Activated gamma-delta T cell (primary cell): Measurements from ENCODE around the gene TPSD1.
"Not testable (repeated sequence)": the region's sequence is repeated elsewhere in the genome, so short reads cannot be mapped to it uniquely, and the experiment has no call there.

Experiments
- DNase-seq: peaks from one replicate; lab custom pipeline; 2025; lab: John Stamatoyannopoulos, UW

TPSD1 gene

DNA sequence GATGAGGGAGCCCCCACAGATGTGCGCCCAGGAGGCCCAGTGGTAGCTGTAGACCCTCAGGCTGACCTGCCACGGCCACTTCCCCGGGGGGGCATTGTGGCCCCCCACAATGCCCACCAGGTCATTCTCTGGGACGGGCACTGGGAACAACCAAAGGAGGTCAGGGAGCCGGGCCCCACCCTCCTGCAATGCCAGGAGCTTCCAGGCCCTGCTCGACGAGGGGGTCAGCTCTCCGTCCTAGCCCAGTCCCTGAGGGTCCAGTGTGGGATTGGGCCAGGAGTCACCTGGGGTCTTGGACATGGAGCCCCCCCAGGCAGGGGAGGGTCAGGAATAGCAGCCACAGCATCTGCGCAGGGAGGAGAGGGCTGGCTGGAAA, 7.0 kb downstream of the TPSD1 start:
- DNase-seq: no peak

DNA sequence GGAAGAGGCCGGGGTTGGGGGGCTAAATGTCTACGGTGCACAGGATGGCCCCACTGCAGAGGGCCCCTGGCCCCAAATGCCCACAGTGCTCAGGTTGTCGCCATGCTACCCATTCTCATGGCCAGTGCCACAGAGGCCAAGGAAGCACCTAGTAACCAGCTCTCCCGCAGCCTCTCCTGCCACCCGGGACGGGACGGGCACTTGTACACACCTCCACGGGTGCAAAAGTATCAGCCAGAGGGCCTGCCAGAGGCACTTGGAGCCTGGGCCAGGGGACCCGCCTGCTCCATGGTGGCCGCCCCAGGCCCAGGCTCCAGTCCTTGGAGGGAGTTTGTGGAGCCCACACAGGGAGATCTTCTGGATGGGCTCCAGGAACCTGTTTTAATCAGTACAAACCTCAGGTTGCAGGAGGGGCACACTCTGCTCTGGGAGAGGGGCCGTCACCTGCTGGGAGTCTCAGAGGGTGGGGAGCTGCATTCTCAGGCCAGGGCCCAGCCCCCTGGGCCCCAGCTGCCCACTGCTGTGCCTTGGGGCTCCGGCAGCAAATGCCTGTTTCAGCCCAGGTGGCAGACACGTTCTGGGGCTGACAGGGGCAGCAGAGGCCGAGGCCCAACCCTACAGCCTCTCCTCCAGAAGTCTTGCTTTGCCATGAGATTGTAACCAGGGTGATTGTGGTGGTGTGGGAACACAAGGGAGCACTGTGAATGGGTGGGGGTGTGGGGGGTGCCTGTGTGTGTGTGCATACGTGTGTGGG, 7.9 kb downstream of the TPSD1 start:
- DNase-seq: no peak

- DNase-seq: no peak
These were observed 8.6 kb downstream of the TPSD1 start for GRCh38 chr16:1264345-1265089.

- no peak for DNase-seq
These were observed 9.3 kb downstream of the TPSD1 start for GRCh38 chr16:1265090-1265630.

DNA sequence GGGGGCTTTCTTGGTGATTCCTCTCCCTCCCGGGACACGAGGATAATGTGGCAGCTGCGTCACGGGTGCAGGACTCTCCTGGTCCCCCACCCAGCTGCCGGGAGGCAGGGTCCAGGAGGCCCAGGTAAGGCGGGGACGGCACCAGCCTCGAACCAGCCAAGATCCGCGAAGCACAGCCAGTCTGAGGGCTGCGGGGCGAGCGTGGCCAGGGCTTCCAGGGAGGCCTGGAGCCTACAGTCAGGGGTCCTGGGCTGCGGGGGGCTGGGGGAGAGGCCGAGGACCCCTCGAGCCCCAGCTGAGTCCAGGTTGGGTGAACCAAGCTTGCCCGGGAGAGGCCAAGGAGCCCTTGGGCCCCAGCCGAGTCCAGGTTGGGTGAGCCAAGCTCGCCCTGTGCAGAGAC, 10.0 kb downstream of the TPSD1 start:
- no peak for DNase-seq

DNA sequence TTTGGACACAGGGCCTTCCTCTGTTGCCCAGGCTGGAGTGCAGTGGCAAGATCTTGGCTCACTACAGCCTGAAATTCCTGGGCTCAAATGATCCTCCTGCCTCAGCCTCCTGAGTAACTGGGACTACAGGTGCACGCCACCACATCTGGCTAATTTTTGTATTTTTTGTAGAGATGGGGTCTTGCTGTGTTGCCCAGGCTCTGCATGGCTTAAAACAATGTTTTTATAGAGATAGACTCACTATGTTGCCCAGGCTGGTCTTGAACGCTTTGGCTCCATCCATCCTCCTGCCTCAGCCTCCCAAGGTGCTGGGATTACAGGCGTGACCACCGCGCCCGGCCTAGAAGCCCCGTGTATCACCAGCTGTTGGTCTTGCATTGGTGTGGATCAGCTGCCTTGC, 13.5 kb downstream of the TPSD1 start:
- not testable (repeated sequence) for DNase-seq

- DNase-seq: no peak
These were observed 15.5 kb downstream of the TPSD1 start for GRCh38 chr16:1271380-1271723.

- not testable (repeated sequence) for DNase-seq
These were observed 16.0 kb downstream of the TPSD1 start for GRCh38 chr16:1271724-1272413.

- DNase-seq: no peak
These were observed 16.8 kb downstream of the TPSD1 start for GRCh38 chr16:1272453-1273198.

DNA sequence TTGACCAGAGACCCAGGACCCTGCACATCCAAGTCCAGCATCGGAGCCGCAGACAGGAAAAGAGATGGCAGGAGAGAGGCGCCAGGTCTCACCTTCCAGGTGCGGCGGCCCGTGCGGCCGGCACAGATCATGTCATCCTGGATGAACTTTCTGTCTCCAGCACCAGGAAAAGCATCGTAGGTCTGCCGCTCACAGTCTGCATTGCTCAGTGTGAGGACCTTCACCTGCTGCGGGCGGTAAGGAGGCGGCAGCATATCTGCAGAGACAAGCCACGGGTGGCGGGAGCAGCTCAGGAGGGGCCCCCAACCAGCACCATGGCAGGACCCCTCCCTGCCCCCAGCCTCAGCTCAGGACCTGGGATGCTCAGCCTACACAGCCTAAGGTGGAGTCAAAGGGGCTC, 17.9 kb downstream of the TPSD1 start:
- no peak for DNase-seq

- DNase-seq: no peak
These were observed 18.9 kb downstream of the TPSD1 start for GRCh38 chr16:1274767-1275166.

- no peak for DNase-seq
These were observed 20.1 kb downstream of the TPSD1 start for GRCh38 chr16:1275791-1276579.

DNA sequence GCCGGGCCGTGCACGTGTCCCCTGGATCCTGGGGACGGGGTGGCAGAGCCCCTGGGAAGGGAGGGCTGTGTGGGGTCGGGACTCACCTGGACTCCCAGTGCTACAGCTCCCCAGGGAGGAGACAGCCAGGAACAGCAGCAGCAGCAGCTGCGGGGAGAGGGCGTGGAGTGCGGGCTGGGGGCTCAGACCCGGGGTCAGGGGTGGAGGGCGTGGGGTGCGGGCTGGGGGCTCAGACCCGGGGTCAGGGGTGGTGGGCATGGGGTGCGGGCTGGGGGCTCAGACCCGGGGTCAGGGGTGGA, 20.7 kb downstream of the TPSD1 start:
- DNase-seq: no peak

GRCh38 chr16:1277151-1277598, 21.3 kb downstream of the TPSD1 start:
- DNase-seq: no peak

- DNase-seq: no peak
These were observed 21.9 kb downstream of the TPSD1 start for GRCh38 chr16:1277617-1278282.

DNA sequence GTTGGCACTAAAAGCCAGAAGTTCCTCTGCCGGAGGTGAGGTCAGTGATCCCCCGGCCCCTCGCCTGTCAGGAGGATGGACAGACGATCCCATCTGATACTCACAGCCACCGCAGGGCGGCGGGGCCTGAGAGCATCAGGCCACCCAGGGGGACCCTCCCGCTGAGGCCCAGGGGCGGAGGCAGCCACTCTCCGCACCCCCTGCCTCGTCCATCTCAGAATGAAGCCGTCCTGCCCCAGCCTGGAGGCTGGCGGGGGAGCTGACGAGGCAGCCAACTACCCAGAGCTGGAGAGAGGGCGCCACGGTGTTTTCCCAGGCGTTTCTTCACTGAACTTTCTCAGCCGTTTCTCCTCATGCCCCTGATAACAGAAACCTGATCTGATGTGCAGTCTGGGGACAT, 22.6 kb downstream of the TPSD1 start:
- no peak for DNase-seq

GRCh38 chr16:1279081-1279944, 23.4 kb downstream of the TPSD1 start:
- no peak for DNase-seq

DNA sequence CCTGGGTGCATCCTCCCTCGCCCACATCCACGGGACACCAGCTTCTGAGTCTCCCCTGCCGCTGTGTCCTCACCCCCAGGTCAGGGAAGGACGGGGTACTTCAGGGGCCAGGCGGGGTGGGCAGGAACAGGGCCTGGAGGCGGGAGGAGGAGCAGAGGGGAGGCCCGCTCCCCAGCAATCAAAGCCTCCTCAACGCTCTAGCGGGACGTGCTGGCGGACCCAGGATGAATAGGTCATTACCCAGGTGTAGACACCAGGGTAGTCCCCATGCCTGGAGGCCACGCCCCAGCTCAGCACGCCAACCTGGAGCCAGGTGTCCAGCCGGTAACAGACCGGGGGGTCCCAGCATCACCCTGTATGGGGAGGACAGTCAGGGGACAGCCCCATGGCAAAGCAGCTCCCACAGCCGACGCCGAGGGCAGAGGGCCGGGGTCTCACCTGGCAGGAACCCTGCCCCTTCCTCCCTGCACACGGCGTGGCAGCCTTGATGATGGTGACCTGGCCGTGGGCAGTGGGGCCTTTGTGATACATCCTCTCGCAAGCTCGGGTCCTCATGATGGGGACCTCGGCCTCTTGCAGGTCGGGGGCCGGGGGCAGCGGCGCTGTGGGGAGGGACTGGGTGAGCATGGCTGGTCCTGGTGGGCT, 24.2 kb downstream of the TPSD1 start:
- DNase-seq: no peak

- no peak for DNase-seq
These were observed 24.9 kb downstream of the TPSD1 start for GRCh38 chr16:1280783-1281182.
